IMR-90 (cell line): ENCODE results near the gene EEF1G. TPM values are rescaled to one million over a fixed set of nuclear protein-coding genes. Genes with fewer than 3 reads are reported as not detected.

Source experiments
- ATAC-seq: fragments of 200-7000 bp; cut with Tn5 transposase; 2 replicates; pipeline ENCODE4 v1.9.1; 2020; ENCODE audit warnings: low read depth, mild to moderate bottlenecking, moderate library complexity
- BruUV-seq: library from RNA; stranded (reverse); fragments of 400-500 nt; replicated peaks from 2 replicates; lab custom pipeline; 2021; lab: Mats Ljungman, UMichigan
- CTCF ChIA-PET: fragments of 300-600 bp; formaldehyde crosslinking; extraction: SDS; loops from one replicate; lab custom pipeline; 2021; ENCODE audit warnings: antibody characterized with exemption; lab: Yijun Ruan, JAX
- POLR2A ChIA-PET: fragments of 300-600 bp; sonication (Branson Sonifier 250); formaldehyde crosslinking; loops from one replicate; lab custom pipeline; 2022; ENCODE audit warnings: antibody characterized with exemption; ENCODE audit not compliant: unreplicated experiment; lab: Charles Lee
- DNase-seq: peaks from one replicate; pipeline ENCODE4 v3.0.0; 2013
- H2AFZ ChIP-seq: replicated peaks from 2 replicates; pipeline ENCODE3; 2013; ENCODE audit warnings: low read length, mild to moderate bottlenecking; ENCODE audit not compliant: poor library complexity
- H2AK5ac ChIP-seq: 2 replicates; pipeline ENCODE4 v1.6.1; 2013; ENCODE audit warnings: low read depth, low read length, inconsistent platforms
- H2AK9ac ChIP-seq: replicated peaks from 2 replicates; pipeline ENCODE3; 2013; ENCODE audit warnings: mild to moderate bottlenecking, low read depth, low read length, moderate library complexity; ENCODE audit not compliant: poor library complexity
- H2BK120ac ChIP-seq: 2 replicates; pipeline ENCODE4 v1.6.1; 2013; ENCODE audit warnings: low read depth, low read length, inconsistent platforms
- H2BK15ac ChIP-seq: 3 replicates; pipeline ENCODE4 v1.6.1; 2013; ENCODE audit warnings: low read depth, low read length, inconsistent platforms
- H2BK20ac ChIP-seq: 2 replicates; pipeline ENCODE4 v1.6.1; 2013; ENCODE audit warnings: low read depth, mild to moderate bottlenecking, inconsistent platforms, low read length, moderate library complexity
- H2BK5ac ChIP-seq: 2 replicates; pipeline ENCODE4 v1.6.1; 2013; ENCODE audit warnings: mild to moderate bottlenecking, low read depth, low read length, inconsistent platforms; ENCODE audit not compliant: poor library complexity, severe bottlenecking
- H3K14ac ChIP-seq: replicated peaks from 2 replicates; pipeline ENCODE4 v1.6.1; 2013; ENCODE audit warnings: low read depth, low read length, inconsistent platforms
- H3K18ac ChIP-seq: 2 replicates; pipeline ENCODE4 v1.6.1; 2013; ENCODE audit warnings: low read depth, low read length, control low read depth
- H3K23ac ChIP-seq: 2 replicates; pipeline ENCODE4 v1.6.1; 2013; ENCODE audit warnings: low read depth, low read length, inconsistent platforms
- H3K27ac ChIP-seq: 2 replicates; pipeline ENCODE4 v1.5.1; 2013; ENCODE audit warnings: mild to moderate bottlenecking, control low read depth, low read length; ENCODE audit not compliant: insufficient read depth
- H3K27me3 ChIP-seq: 2 replicates; pipeline ENCODE4 v1.6.1; 2013; ENCODE audit warnings: low read length; ENCODE audit not compliant: control insufficient read depth, insufficient read depth
- H3K36me3 ChIP-seq: 2 replicates; pipeline ENCODE4 v1.6.1; 2013; ENCODE audit warnings: low read length, mixed read lengths; ENCODE audit not compliant: control insufficient read depth, insufficient read depth
- H3K4ac ChIP-seq: 2 replicates; pipeline ENCODE4 v1.6.1; 2013; ENCODE audit warnings: low read depth, low read length, inconsistent platforms
- H3K4me1 ChIP-seq: 2 replicates; pipeline ENCODE4 v1.6.1; 2013; ENCODE audit warnings: low read length, mixed read lengths; ENCODE audit not compliant: control insufficient read depth, insufficient read depth
- H3K4me2 ChIP-seq: 2 replicates; pipeline ENCODE4 v1.6.1; 2013; ENCODE audit warnings: low read depth, mild to moderate bottlenecking, control low read depth, low read length, moderate library complexity
- H3K4me3 ChIP-seq: 2 replicates; pipeline ENCODE4 v1.5.1; 2013; ENCODE audit warnings: low read depth, mild to moderate bottlenecking, control low read depth, low read length, moderate library complexity; ENCODE audit not compliant: insufficient read depth
- H3K56ac ChIP-seq: 2 replicates; pipeline ENCODE4 v1.6.1; 2013; ENCODE audit warnings: low read length, inconsistent platforms; ENCODE audit not compliant: insufficient read depth; ENCODE audit errors: extremely low read depth
- H3K79me1 ChIP-seq, 2 experiments: 2 replicates each; pipeline ENCODE4 v1.6.1; 2013; ENCODE audit warnings: low read length in 2 of 2, inconsistent platforms in 1 of 2, low read depth in 1 of 2
- H3K9ac ChIP-seq: 2 replicates; pipeline ENCODE4 v1.6.1; 2013; ENCODE audit warnings: low read depth, low read length, control low read depth
- H3K9me1 ChIP-seq: 2 replicates; pipeline ENCODE4 v1.6.1; 2013; ENCODE audit warnings: low read length, inconsistent platforms; ENCODE audit not compliant: insufficient read depth
- H3K9me3 ChIP-seq: 2 replicates; pipeline ENCODE4 v1.6.1; 2013; ENCODE audit warnings: low read length; ENCODE audit not compliant: control insufficient read depth, insufficient read depth
- H4K20me1 ChIP-seq: 2 replicates; pipeline ENCODE4 v1.6.1; 2013; ENCODE audit warnings: low read length, inconsistent platforms; ENCODE audit not compliant: insufficient read depth
- H4K5ac ChIP-seq: 2 replicates; pipeline ENCODE4 v1.6.1; 2013; ENCODE audit warnings: mild to moderate bottlenecking, low read depth, low read length, control low read depth
- H4K8ac ChIP-seq, 2 experiments: 2 replicates each; pipeline ENCODE4 v1.6.1; 2013; ENCODE audit warnings: low read depth in 2 of 2, low read length in 2 of 2, control low read depth in 1 of 2, inconsistent platforms in 1 of 2
- H4K91ac ChIP-seq: 2 replicates; pipeline ENCODE4 v1.6.1; 2013; ENCODE audit warnings: low read depth, low read length, inconsistent platforms; ENCODE audit not compliant: insufficient read depth
- BHLHE40 ChIP-seq: fragments of 150-350 bp; IDR thresholded peaks from 2 replicates; pipeline ENCODE4 v1.6.1; 2016; ENCODE audit warnings: mild to moderate bottlenecking, low read depth, low read length
- CEBPB ChIP-seq: IDR thresholded peaks from 2 replicates; pipeline ENCODE4 v1.6.1; 2012; ENCODE audit warnings: low read depth, low read length, improper control_type of control experiment
- CHD1 ChIP-seq: IDR thresholded peaks from 2 replicates; pipeline ENCODE4 v1.6.1; 2012; ENCODE audit warnings: low read depth, low read length, improper control_type of control experiment
- FOS ChIP-seq: fragments of 150-350 bp; IDR thresholded peaks from 2 replicates; pipeline ENCODE4 v1.6.1; 2016; ENCODE audit warnings: low read depth, low read length
- MAFK ChIP-seq: IDR thresholded peaks from 2 replicates; pipeline ENCODE4 v1.6.1; 2012; ENCODE audit warnings: low read depth, low read length, improper control_type of control experiment
- MAZ ChIP-seq: IDR thresholded peaks from 2 replicates; pipeline ENCODE4 v1.6.1; 2012; ENCODE audit warnings: low read depth, mild to moderate bottlenecking, low read length, improper control_type of control experiment, moderate library complexity, borderline replicate concordance
- MXI1 ChIP-seq: IDR thresholded peaks from 2 replicates; pipeline ENCODE4 v1.6.1; 2012; ENCODE audit warnings: low read depth, mild to moderate bottlenecking, low read length, moderate library complexity, borderline replicate concordance
- NFE2L2 ChIP-seq: fragments of 150-350 bp; IDR thresholded peaks from 2 replicates; pipeline ENCODE4 v1.6.1; 2016; ENCODE audit warnings: low read depth, mild to moderate bottlenecking, low read length
- POLR2A ChIP-seq: IDR thresholded peaks from 2 replicates; pipeline ENCODE4 v1.6.1; 2012; ENCODE audit warnings: mild to moderate bottlenecking, low read depth, low read length
- SMC3 ChIP-seq: fragments of 150-350 bp; IDR thresholded peaks from 2 replicates; pipeline ENCODE4 v1.6.1; 2016; ENCODE audit warnings: low read depth, mild to moderate bottlenecking, antibody characterized with exemption, low read length, moderate library complexity
- WGBS, 2 experiments: methylation state at CpG; one replicate each; pipeline versions ENCODE4 v1.1.5 to v1.1.7; 2013; ENCODE audit warnings: missing lambda C conversion rate in 2 of 2; ENCODE audit not compliant: insufficient read length in 1 of 2; ENCODE audit errors: extremely low coverage in 2 of 2; 5-methylcytosine and 5-hydroxymethylcytosine counted together
- dilution Hi-C: fragments of 300-500 bp; cut with HindIII; formaldehyde crosslinking; loops from one replicate; pipeline ENCODE4 v1.14.3; 2018; ENCODE audit warnings: low sequenced_read_pairs; ENCODE audit not compliant: unreplicated experiment
- in situ Hi-C: fragments of 300-500 bp; cut with MboI; formaldehyde crosslinking; loops from 3 replicates; pipeline ENCODE4 v1.14.3; 2019; ENCODE audit warnings: low sequenced_read_pairs, inconsistent platforms, mixed read lengths
- intact Hi-C: fragments of 100-400 bp; cut with micrococcal nuclease; formaldehyde crosslinking; loops from 2 replicates; pipeline ENCODE4 v1.10.0; 2022
- polyA plus RNA-seq, 3 experiments: library from polyadenylated mRNA; depleted of rRNA; stranded (reverse); fragments of >200 nt; gene quantifications; 2 replicates each; pipeline ENCODE4 v1.2.3, GENCODE V29; 2012; ENCODE audit warnings: low replicate concordance in 1 of 3
- total RNA-seq: library from RNA; depleted of rRNA; stranded (reverse); fragments of >200 nt; gene quantifications from 2 replicates; pipeline ENCODE4 v1.2.3, GENCODE V29; 2012
- TF ChIP-seq, protein P1 (sequence below): conservative IDR thresholded peaks from 2 replicates; pipeline ENCODE4 v1.5.1; 2012; ENCODE audit warnings: mild to moderate bottlenecking, low read depth, low read length, improper control_type of control experiment
- TF ChIP-seq, protein P2 (sequence below): fragments of 150-350 bp; IDR thresholded peaks from 2 replicates; pipeline ENCODE4 v1.6.1; 2017; ENCODE audit warnings: mild to moderate bottlenecking, antibody characterized with exemption, low read length, low read depth
- TF ChIP-seq, protein P3 (sequence below): fragments of 150-350 bp; IDR thresholded peaks from 2 replicates; pipeline ENCODE4 v1.6.1; 2016; ENCODE audit warnings: low read depth, mild to moderate bottlenecking, low read length, moderate library complexity, borderline replicate concordance

The EEF1G gene
- total and polyA plus RNA-seq, 2 of the 4 experiments (the other 2 are of a cell fraction), result 1,684 to 1,857 TPM

DNA sequence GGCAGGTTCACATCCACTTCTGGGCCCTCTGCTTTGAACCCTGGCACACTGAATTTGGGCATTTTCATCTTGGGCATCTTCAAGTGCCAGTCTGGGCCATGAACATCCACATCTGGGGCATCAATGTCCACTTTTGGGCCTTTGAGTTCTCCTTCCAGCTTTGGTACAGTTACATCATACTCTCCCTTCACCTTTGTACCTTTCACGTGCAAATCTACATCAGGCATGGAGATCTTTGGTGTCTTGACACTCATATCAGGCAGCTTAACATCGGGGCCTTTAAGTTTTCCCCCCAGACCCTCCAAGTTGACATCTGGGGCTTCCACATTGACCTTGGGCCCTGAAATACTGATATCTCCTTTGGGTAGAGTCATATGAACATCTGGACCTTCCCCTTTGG, 41.6 kb downstream of the EEF1G start:
- Histone ChIP-seq H3K9me1 (peaks cover 22% of the 10 kb centered on the region), H3K27ac (no peak overlapping the region), H3K56ac (no peak overlapping the region), H2BK20ac (no peak overlapping the region), H3K36me3 (peaks cover 90% of the 10 kb centered on the region), H4K20me1 (peaks cover 100% of the 10 kb centered on the region), H3K4me2 (no peak overlapping the region), H2BK5ac (no peak overlapping the region), H2AK5ac (no peak overlapping the region), H4K8ac (no peak overlapping the region), H2AFZ (no peak overlapping the region), H3K9me3 (no peaks in the 10 kb centered on the region), H3K23ac (no peak overlapping the region), H3K4ac (no peak overlapping the region), H4K91ac (no peak overlapping the region), H3K79me1 (peaks cover 45 to 86% of the 10 kb centered on the region in 2 experiments), H3K4me3 (no peak overlapping the region), H3K14ac (no peak overlapping the region), H2AK9ac (peak overlapping the region; percentile 29), H3K18ac (no peak overlapping the region), H3K4me1 (peaks cover 7% of the 10 kb centered on the region; the same call in 1 of the 2 replicates), H4K5ac (no peak overlapping the region), H2BK15ac (no peak overlapping the region), H2BK120ac (no peak overlapping the region), H3K27me3 (no peaks in the 10 kb centered on the region), H3K9ac (no peak overlapping the region)
- ChIA-PET CTCF (interaction anchor here (0.7 kb wide), 1 partner anchor 11 kb away, joined by 3 read pairs; no protein-coding TSS in a partner anchor), POLR2A (no interaction called here)
- 100% methylated on average over 2 of the region's 2 CpGs; no CpG with 5 or more reads in 1 of the 2 experiments for WGBS, 2 experiments
- DNase-seq, result no peak
- dilution Hi-C loops (no loop called here), in situ Hi-C loops (no loop called here), intact Hi-C loops (no loop called here)
- no peak for TF ChIP-seq MXI1
- TF ChIP-seq, protein P1, sequence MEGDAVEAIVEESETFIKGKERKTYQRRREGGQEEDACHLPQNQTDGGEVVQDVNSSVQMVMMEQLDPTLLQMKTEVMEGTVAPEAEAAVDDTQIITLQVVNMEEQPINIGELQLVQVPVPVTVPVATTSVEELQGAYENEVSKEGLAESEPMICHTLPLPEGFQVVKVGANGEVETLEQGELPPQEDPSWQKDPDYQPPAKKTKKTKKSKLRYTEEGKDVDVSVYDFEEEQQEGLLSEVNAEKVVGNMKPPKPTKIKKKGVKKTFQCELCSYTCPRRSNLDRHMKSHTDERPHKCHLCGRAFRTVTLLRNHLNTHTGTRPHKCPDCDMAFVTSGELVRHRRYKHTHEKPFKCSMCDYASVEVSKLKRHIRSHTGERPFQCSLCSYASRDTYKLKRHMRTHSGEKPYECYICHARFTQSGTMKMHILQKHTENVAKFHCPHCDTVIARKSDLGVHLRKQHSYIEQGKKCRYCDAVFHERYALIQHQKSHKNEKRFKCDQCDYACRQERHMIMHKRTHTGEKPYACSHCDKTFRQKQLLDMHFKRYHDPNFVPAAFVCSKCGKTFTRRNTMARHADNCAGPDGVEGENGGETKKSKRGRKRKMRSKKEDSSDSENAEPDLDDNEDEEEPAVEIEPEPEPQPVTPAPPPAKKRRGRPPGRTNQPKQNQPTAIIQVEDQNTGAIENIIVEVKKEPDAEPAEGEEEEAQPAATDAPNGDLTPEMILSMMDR, result no peak
- TF ChIP-seq SMC3, result no peak
- TF ChIP-seq POLR2A, result no peak
- TF ChIP-seq FOS, result no peak
- TF ChIP-seq CHD1, result no peak
- TF ChIP-seq BHLHE40, result no peak
- TF ChIP-seq MAZ, result no peak
- TF ChIP-seq CEBPB, result no peak
- TF ChIP-seq MAFK, result no peak
- TF ChIP-seq NFE2L2, result no peak
- TF ChIP-seq, protein P2, sequence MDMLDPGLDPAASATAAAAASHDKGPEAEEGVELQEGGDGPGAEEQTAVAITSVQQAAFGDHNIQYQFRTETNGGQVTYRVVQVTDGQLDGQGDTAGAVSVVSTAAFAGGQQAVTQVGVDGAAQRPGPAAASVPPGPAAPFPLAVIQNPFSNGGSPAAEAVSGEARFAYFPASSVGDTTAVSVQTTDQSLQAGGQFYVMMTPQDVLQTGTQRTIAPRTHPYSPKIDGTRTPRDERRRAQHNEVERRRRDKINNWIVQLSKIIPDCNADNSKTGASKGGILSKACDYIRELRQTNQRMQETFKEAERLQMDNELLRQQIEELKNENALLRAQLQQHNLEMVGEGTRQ, result no peak
- TF ChIP-seq, protein P3, sequence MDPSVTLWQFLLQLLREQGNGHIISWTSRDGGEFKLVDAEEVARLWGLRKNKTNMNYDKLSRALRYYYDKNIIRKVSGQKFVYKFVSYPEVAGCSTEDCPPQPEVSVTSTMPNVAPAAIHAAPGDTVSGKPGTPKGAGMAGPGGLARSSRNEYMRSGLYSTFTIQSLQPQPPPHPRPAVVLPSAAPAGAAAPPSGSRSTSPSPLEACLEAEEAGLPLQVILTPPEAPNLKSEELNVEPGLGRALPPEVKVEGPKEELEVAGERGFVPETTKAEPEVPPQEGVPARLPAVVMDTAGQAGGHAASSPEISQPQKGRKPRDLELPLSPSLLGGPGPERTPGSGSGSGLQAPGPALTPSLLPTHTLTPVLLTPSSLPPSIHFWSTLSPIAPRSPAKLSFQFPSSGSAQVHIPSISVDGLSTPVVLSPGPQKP, result no peak
- BruUV-seq, result no TSS peak
- ATAC-seq, result no peak
